ENCODE results near the gene LRFN2. TPM values are rescaled to one million over a fixed set of nuclear protein-coding genes. Genes with fewer than 3 reads are reported as not detected.

LRFN2 gene
- total and polyA plus RNA-seq, 5 donors from 2014 or later: not detected

DNA sequence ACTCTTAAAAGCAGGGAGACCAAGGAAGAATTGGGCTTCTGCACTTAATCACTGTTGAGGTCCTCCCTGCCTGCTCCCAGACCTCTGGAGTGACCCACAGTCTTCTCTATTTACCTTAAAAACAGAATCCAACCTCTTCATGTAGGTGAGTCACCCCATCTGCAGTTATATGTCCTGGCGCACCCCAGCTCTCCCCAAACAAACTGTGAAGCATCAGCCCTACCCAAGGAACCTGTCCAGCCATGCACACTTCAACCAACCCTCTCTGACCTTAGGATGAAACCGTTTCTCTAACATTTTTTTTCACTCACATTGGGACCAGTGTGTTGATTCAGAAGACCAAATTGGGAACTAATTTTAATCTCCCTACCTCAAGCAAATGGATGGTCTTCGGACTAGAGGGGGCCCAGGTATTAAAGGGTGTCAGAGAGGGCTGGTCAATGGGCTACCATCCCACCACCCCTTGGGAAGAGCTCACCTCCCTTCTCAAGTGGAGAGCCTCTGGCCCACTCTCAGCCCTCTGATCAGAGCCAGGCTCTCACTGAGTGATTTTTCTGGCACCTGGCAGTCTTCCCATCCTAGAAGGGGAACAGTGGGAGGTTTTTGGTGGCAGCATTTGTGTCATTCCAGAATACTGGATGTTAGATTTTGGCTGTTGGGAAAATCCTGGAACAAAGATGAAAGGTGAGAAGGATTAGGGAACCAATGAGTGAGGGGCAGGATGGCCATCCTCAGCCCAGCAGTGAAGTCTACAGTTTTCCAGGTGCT is 203.6 kb downstream of the LRFN2 start:
- Histone ChIP-seq H3K27me3 (ENCODE audit: control insufficient read depth, insufficient read depth, low read length) (peaks cover 12% of the 10 kb centered on the region), H3K4me3 (ENCODE audit: low read depth, low read length) (no peak overlapping the region), H3K9me3 (ENCODE audit: control insufficient read depth in 2 of 2, low read length in 2 of 2) (no peaks in the 10 kb centered on the region), H3K36me3 (ENCODE audit: control insufficient read depth, insufficient read depth, low read length) (no peaks in the 10 kb centered on the region), H3K27ac (ENCODE audit: insufficient read depth, low read length, poor library complexity, severe bottlenecking) (no peak overlapping the region), H3K4me1 (ENCODE audit: control insufficient read depth, insufficient read depth, low read length, poor library complexity, severe bottlenecking) (no peaks in the 10 kb centered on the region)
- Mint-ChIP-seq H3K27me3 (peaks cover 6% of the 10 kb centered on the region), H3K4me3 (no peak overlapping the region), H3K36me3 (no peaks in the 10 kb centered on the region), H3K27ac (no peak overlapping the region), H3K4me1 (peaks cover 0 to 2% (median 0%) of the 10 kb centered on the region in 4 donors), H3K9me3 (no peaks in the 10 kb centered on the region)
- no peak for DNase-seq
- no peak for ATAC-seq (ENCODE audit: low read depth in 2 of 2)

DNA sequence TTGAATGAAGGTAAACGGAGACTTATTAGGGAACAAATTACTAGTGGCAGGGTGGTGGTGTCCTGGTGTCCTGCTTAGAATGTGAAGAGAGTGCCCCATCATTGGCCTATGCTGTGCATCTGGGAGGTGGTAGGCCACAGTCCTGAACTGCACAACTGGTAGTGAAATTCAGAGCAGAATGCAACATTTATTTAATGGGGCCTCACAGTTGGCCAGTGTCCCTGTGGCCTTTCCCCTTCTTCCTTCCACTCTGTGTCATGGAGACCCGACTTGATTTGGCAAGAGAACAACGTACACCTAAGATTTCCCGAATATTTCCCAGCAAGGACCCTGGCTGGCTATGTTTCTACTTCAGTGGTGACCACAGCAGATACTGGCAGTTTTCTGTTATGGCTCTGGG is 206.9 kb downstream of the LRFN2 start:
- Mint-ChIP-seq H3K27ac (no peak overlapping the region), H3K27me3 (no peaks in the 10 kb centered on the region), H3K9me3 (peaks cover 0 to 2% (median 0%) of the 10 kb centered on the region in 7 donors), H3K36me3 (no peaks in the 10 kb centered on the region), H3K4me3 (no peak overlapping the region), H3K4me1 (no peaks in the 10 kb centered on the region)
- ATAC-seq (ENCODE audit: low read depth in 2 of 2): no peak
- peaks cover 2% of the 10 kb centered on the region for H3K27me3 ChIP-seq (ENCODE audit: control insufficient read depth, insufficient read depth, low read length)
- DNase-seq: no peak
- H3K4me3 ChIP-seq (ENCODE audit: low read depth, low read length): no peak overlapping the region
- no peaks in the 10 kb centered on the region for H3K36me3 ChIP-seq (ENCODE audit: control insufficient read depth, insufficient read depth, low read length)
- H3K9me3 ChIP-seq (ENCODE audit: control insufficient read depth in 2 of 2, low read length in 2 of 2): no peaks in the 10 kb centered on the region
- H3K27ac ChIP-seq (ENCODE audit: insufficient read depth, low read length, poor library complexity, severe bottlenecking): no peak overlapping the region
- H3K4me1 ChIP-seq (ENCODE audit: control insufficient read depth, insufficient read depth, low read length, poor library complexity, severe bottlenecking): no peaks in the 10 kb centered on the region

DNA sequence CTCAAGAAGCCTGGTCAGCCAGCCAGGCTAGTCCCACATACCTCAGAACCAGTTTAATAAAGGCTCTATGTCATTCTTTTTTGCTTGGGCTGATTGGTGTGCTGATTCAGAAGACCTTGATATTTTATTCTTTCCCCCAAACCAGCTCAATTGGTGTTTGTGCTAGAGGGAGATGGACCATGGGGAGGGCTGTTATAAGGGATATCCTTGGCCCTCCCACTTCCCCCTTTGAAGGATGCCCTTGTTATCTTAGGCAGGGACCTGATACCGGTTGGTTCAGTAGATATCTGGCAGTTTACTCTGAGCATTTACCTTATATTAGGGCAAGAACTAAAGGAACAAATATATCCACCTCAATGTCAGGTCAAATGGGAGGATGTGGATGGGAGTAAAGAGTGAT is 207.4 kb downstream of the LRFN2 start:
- Histone ChIP-seq H3K36me3 (ENCODE audit: control insufficient read depth, insufficient read depth, low read length) (no peaks in the 10 kb centered on the region), H3K9me3 (ENCODE audit: control insufficient read depth in 2 of 2, low read length in 2 of 2) (no peaks in the 10 kb centered on the region), H3K4me1 (ENCODE audit: control insufficient read depth, insufficient read depth, low read length, poor library complexity, severe bottlenecking) (no peaks in the 10 kb centered on the region), H3K27ac (ENCODE audit: insufficient read depth, low read length, poor library complexity, severe bottlenecking) (no peak overlapping the region), H3K4me3 (ENCODE audit: low read depth, low read length) (no peak overlapping the region), H3K27me3 (ENCODE audit: control insufficient read depth, insufficient read depth, low read length) (no peaks in the 10 kb centered on the region)
- Mint-ChIP-seq H3K36me3 (no peaks in the 10 kb centered on the region), H3K27ac (no peak overlapping the region), H3K27me3 (no peaks in the 10 kb centered on the region), H3K4me3 (no peak overlapping the region), H3K4me1 (no peaks in the 10 kb centered on the region), H3K9me3 (peaks cover 0 to 4% (median 0%) of the 10 kb centered on the region in 7 donors)
- ATAC-seq (ENCODE audit: low read depth in 2 of 2) (no peak), DNase-seq (no peak)

DNA sequence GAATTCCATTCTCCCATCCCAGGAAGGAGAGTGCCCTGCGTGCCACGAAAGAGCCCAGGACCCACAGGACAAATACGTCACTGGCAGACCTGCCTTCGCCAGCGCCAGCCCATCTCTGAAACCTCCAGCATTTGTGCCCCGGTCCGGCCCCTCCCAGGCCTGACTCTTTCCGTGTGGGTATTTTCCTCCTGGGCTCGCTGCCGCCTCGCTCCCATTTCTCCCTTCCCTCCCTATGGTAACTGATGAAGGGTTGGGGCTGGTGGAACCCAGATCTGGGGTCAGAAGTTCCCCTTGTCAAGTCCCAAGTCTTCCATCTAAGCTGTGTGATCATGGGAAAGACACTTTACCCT is 208.5 kb downstream of the LRFN2 start:
- Mint-ChIP-seq H3K27me3 (no peaks in the 10 kb centered on the region), H3K4me1 (no peaks in the 10 kb centered on the region), H3K4me3 (no peak overlapping the region), H3K9me3 (peaks cover 0 to 4% (median 0%) of the 10 kb centered on the region in 7 donors), H3K27ac (no peak overlapping the region), H3K36me3 (no peaks in the 10 kb centered on the region)
- H3K27ac ChIP-seq (ENCODE audit: insufficient read depth, low read length, poor library complexity, severe bottlenecking): no peak overlapping the region
- ATAC-seq (ENCODE audit: low read depth in 2 of 2) (no peak), DNase-seq (no peak)
- H3K27me3 ChIP-seq (ENCODE audit: control insufficient read depth, insufficient read depth, low read length): no peaks in the 10 kb centered on the region
- no peaks in the 10 kb centered on the region for H3K36me3 ChIP-seq (ENCODE audit: control insufficient read depth, insufficient read depth, low read length)
- H3K4me1 ChIP-seq (ENCODE audit: control insufficient read depth, insufficient read depth, low read length, poor library complexity, severe bottlenecking): no peaks in the 10 kb centered on the region
- no peak overlapping the region for H3K4me3 ChIP-seq (ENCODE audit: low read depth, low read length)
- no peaks in the 10 kb centered on the region for H3K9me3 ChIP-seq (ENCODE audit: control insufficient read depth in 2 of 2, low read length in 2 of 2)

DNA sequence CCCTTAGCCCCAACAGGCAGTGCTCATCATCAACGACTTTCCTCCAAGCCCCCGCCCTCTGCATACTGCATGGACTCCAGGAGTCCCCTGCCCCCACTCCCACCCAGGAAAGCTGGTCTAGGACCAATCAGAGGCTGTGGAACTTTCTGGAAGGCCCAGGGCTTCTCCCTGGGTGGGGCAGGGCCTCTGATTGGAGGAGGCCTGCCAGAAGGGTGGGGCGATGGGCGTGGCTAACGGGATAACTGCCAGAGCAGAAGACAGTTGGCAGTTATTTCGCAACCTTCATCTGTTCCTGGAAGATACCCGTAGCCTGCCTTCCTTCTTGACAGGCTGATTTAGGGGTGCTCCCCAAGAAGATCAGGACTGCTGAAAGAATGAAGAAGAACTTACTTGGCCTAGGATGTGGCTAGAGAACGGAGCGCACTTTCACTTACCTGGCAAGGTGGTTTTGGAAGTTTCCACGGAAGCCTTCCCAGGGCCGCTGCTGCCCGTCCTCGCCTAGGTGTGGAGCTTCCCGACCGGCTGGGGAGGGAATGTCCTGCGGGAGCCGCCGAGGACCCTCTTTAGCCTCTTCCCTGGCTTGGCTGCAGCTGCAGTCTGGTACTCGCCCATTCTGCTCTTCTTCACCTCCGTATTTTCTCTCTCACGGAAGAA is 209.0 kb downstream of the LRFN2 start:
- H3K4me3 ChIP-seq (ENCODE audit: low read depth, low read length): no peak overlapping the region
- H3K27me3 Mint-ChIP-seq: no peaks in the 10 kb centered on the region
- H3K27ac ChIP-seq (ENCODE audit: insufficient read depth, low read length, poor library complexity, severe bottlenecking): no peak overlapping the region
- H3K9me3 ChIP-seq (ENCODE audit: control insufficient read depth in 2 of 2, low read length in 2 of 2): no peaks in the 10 kb centered on the region
- no peaks in the 10 kb centered on the region for H3K4me1 ChIP-seq (ENCODE audit: control insufficient read depth, insufficient read depth, low read length, poor library complexity, severe bottlenecking)
- no peaks in the 10 kb centered on the region for H3K36me3 Mint-ChIP-seq
- H3K36me3 ChIP-seq (ENCODE audit: control insufficient read depth, insufficient read depth, low read length): no peaks in the 10 kb centered on the region
- ATAC-seq (ENCODE audit: low read depth in 2 of 2) (peak in 1 of 2 donors; percentile 18), DNase-seq (no peak)
- H3K4me1 Mint-ChIP-seq: no peaks in the 10 kb centered on the region
- H3K27me3 ChIP-seq (ENCODE audit: control insufficient read depth, insufficient read depth, low read length): no peaks in the 10 kb centered on the region
- H3K27ac Mint-ChIP-seq: no peak overlapping the region
- H3K9me3 Mint-ChIP-seq: peaks cover 0 to 4% (median 0%) of the 10 kb centered on the region in 7 donors
- H3K4me3 Mint-ChIP-seq: no peak overlapping the region

DNA sequence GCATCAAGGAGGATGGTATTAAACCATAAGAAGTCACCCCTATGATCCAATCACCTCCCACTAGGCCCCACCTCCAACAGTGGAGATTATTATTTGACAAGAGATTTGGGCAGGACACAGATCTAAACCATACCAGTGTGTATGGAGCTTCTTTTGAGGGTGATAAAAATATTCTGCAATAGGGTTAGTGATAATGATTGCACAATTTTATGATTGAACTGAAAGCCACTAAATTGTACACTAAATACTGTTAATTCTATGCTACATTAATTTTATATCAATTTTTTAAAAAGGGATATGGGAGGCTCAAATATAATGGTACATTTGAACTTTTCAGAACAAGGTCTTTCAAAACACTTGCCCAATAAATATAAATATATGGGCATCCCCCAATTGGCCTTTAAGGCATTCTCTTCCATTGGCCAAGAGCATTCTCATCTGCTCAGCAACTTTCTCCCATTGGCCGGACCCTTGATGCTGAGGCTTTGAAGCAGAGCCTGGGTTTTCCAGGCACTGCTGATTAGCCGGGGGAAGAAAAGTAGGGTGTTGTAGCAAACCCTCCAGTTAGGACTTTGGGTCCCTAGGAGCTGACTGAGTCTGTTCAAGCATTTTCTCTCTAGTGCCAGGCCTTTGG is 209.9 kb downstream of the LRFN2 start:
- H3K36me3 ChIP-seq (ENCODE audit: control insufficient read depth, insufficient read depth, low read length): no peaks in the 10 kb centered on the region
- Mint-ChIP-seq H3K36me3 (no peaks in the 10 kb centered on the region), H3K4me1 (no peaks in the 10 kb centered on the region), H3K27ac (no peak overlapping the region), H3K9me3 (peaks cover 0 to 4% (median 0%) of the 10 kb centered on the region in 7 donors), H3K27me3 (no peaks in the 10 kb centered on the region), H3K4me3 (no peak overlapping the region)
- ATAC-seq (ENCODE audit: low read depth in 2 of 2) (no peak), DNase-seq (no peak)
- H3K4me1 ChIP-seq (ENCODE audit: control insufficient read depth, insufficient read depth, low read length, poor library complexity, severe bottlenecking): no peaks in the 10 kb centered on the region
- no peak overlapping the region for H3K4me3 ChIP-seq (ENCODE audit: low read depth, low read length)
- no peaks in the 10 kb centered on the region for H3K9me3 ChIP-seq (ENCODE audit: control insufficient read depth in 2 of 2, low read length in 2 of 2)
- H3K27me3 ChIP-seq (ENCODE audit: control insufficient read depth, insufficient read depth, low read length): no peaks in the 10 kb centered on the region
- no peak overlapping the region for H3K27ac ChIP-seq (ENCODE audit: insufficient read depth, low read length, poor library complexity, severe bottlenecking)

DNA sequence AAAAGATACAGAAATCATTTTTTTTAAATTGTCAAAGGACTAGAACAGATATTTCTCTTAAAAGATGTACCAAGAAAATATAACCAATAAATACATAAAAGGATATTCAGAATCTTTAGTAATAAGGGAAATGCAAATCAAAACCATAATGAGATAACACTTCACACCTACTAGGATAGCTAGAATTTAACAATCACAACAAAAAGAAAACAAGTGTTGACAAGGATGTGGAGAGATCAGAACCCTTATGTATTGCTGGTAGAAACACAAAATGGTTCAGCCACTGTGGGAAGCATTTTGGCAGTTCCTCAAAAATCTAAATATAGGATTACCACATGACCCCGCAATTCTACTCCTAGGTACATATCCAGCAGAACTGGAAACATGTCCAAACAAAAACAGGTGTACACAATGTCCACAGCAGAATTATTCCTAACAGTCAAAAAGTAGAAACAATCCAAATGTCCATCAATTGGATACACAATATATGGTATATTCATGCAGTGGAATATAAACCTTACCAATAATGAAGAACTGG is 211.0 kb downstream of the LRFN2 start:
- no peak overlapping the region for H3K27ac ChIP-seq (ENCODE audit: insufficient read depth, low read length, poor library complexity, severe bottlenecking)
- no peak overlapping the region for H3K27ac Mint-ChIP-seq
- no peak overlapping the region for H3K4me3 ChIP-seq (ENCODE audit: low read depth, low read length)
- no peaks in the 10 kb centered on the region for H3K9me3 ChIP-seq (ENCODE audit: control insufficient read depth in 2 of 2, low read length in 2 of 2)
- H3K4me3 Mint-ChIP-seq: no peak overlapping the region
- H3K27me3 Mint-ChIP-seq: no peaks in the 10 kb centered on the region
- H3K36me3 ChIP-seq (ENCODE audit: control insufficient read depth, insufficient read depth, low read length): no peaks in the 10 kb centered on the region
- DNase-seq (no peak), ATAC-seq (ENCODE audit: low read depth in 2 of 2) (no peak)
- H3K36me3 Mint-ChIP-seq: no peaks in the 10 kb centered on the region
- no peaks in the 10 kb centered on the region for H3K4me1 ChIP-seq (ENCODE audit: control insufficient read depth, insufficient read depth, low read length, poor library complexity, severe bottlenecking)
- H3K4me1 Mint-ChIP-seq: no peaks in the 10 kb centered on the region
- H3K9me3 Mint-ChIP-seq: peaks cover 0 to 5% (median 2%) of the 10 kb centered on the region in 7 donors
- no peaks in the 10 kb centered on the region for H3K27me3 ChIP-seq (ENCODE audit: control insufficient read depth, insufficient read depth, low read length)
